ENCODE results near the gene MORN5.

The MORN5 gene

GRCh38 chr9:122226142-122226757 lies 66.5 kb downstream of the MORN5 start:
- Histone ChIP-seq H3K9me3 (ENCODE audit: control insufficient read depth, insufficient read depth, low read depth, low read length) (no peaks in the 10 kb centered on the region), H3K4me1 (ENCODE audit: control insufficient read depth, insufficient read depth, low read length) (no peaks in the 10 kb centered on the region), H3K36me3 (ENCODE audit: control insufficient read depth in 2 of 2, insufficient read depth in 1 of 2, low read length in 2 of 2) (no peaks in the 10 kb centered on the region), H3K27ac (ENCODE audit: extremely low read depth, low read depth, low read length) (no peak overlapping the region), H3K4me3 (ENCODE audit: low read depth, low read length) (no peak overlapping the region)
- ChIA-PET POLR2A (no interaction called here), CTCF (interaction anchor here (0.7 kb wide), 1 partner anchor 285 kb away, joined by 4 read pairs; no protein-coding TSS in a partner anchor)
- TF ChIP-seq OVOL3 (tag by site-specific recombination; IDR thresholded peaks at IDR 0.05) (no peak), ZNF76 (tag by site-specific recombination; IDR thresholded peaks at IDR 0.05; ENCODE audit: borderline replicate concordance, low read depth) (no peak), ZBTB7A (tag by site-specific recombination; IDR thresholded peaks at IDR 0.05; ENCODE audit: low read depth) (no peak), ZNF211 (tag by site-specific recombination; IDR thresholded peaks at IDR 0.05; ENCODE audit: low read depth) (no peak), PBX3 (CRISPR knock-in tag; IDR thresholded peaks at IDR 0.05) (no peak), ZNF311 (tag by site-specific recombination; IDR thresholded peaks at IDR 0.05; ENCODE audit: borderline replicate concordance) (no peak), ZNF202 (tag by site-specific recombination; IDR thresholded peaks at IDR 0.05; ENCODE audit: borderline replicate concordance) (no peak), ZNF660 (tag by site-specific recombination; IDR thresholded peaks at IDR 0.05) (no peak)

- Histone ChIP-seq H3K27ac (ENCODE audit: extremely low read depth, low read depth, low read length) (no peak overlapping the region), H3K9me3 (ENCODE audit: control insufficient read depth, insufficient read depth, low read depth, low read length) (no peaks in the 10 kb centered on the region), H3K4me1 (ENCODE audit: control insufficient read depth, insufficient read depth, low read length) (no peaks in the 10 kb centered on the region), H3K36me3 (ENCODE audit: control insufficient read depth in 2 of 2, insufficient read depth in 1 of 2, low read length in 2 of 2) (no peaks in the 10 kb centered on the region), H3K4me3 (ENCODE audit: low read depth, low read length) (no peak overlapping the region)
- ChIA-PET CTCF (interaction anchor here (0.7 kb wide), 1 partner anchor 284 kb away, joined by 4 read pairs; no protein-coding TSS in a partner anchor), POLR2A (no interaction called here)
- TF ChIP-seq ZNF548 (tag by site-specific recombination; IDR thresholded peaks at IDR 0.05) (no peak), ZNF791 (tag by site-specific recombination; IDR thresholded peaks at IDR 0.05) (no peak), ZNF639 (tag by site-specific recombination; IDR thresholded peaks at IDR 0.05) (no peak), ZNF600 (tag by site-specific recombination; IDR thresholded peaks at IDR 0.05) (no peak), ZXDB (tag by site-specific recombination; IDR thresholded peaks at IDR 0.05) (no peak), GLIS1 (tag by site-specific recombination; IDR thresholded peaks at IDR 0.05) (no peak), REPIN1 (tag by site-specific recombination; IDR thresholded peaks at IDR 0.05; ENCODE audit: low read depth) (no peak), ZNF518A (tag by site-specific recombination; conservative IDR thresholded peaks at IDR 0.05; ENCODE audit: low read depth) (no peak), MEIS1 (CRISPR knock-in tag; IDR thresholded peaks at IDR 0.05; ENCODE audit: borderline replicate concordance) (no peak), ZNF248 (tag by site-specific recombination; IDR thresholded peaks at IDR 0.05) (no peak), ZNF76 (tag by site-specific recombination; IDR thresholded peaks at IDR 0.05; ENCODE audit: borderline replicate concordance, low read depth) (no peak), ZFP41 (tag by site-specific recombination; IDR thresholded peaks at IDR 0.05; ENCODE audit: borderline replicate concordance) (no peak), ZNF398 (tag by site-specific recombination; IDR thresholded peaks at IDR 0.05) (no peak), SALL2 (tag by site-specific recombination; IDR thresholded peaks at IDR 0.05; ENCODE audit: borderline replicate concordance) (no peak), ZNF121 (tag by site-specific recombination; IDR thresholded peaks at IDR 0.05) (no peak), ZNF561 (tag by site-specific recombination; IDR thresholded peaks at IDR 0.05; ENCODE audit: borderline replicate concordance) (no peak), MZF1 (tag by site-specific recombination; IDR thresholded peaks at IDR 0.05; ENCODE audit: borderline replicate concordance) (no peak)
Measured at GRCh38 chr9:122226758-122227574, 67.3 kb downstream of the MORN5 start.

Measured in HEK293 (cell line).